Measurements from ENCODE around the gene ZBTB11. TPM values are rescaled to one million over a fixed set of nuclear protein-coding genes. Genes with fewer than 3 reads are reported as not detected.
"Not testable (repeated sequence)": the region's sequence is repeated elsewhere in the genome, so short reads cannot be mapped to it uniquely, and the experiment has no call there.

ZBTB11 gene
- total RNA-seq, 1 donor from 2014 or later, result 16.2 TPM

GRCh38 chr3:101643861-101644613 is 32.9 kb downstream of the ZBTB11 start:
- H3K9me3 ChIP-seq (ENCODE audit: control insufficient read depth in 3 of 3, low read length in 3 of 3), result no peaks in the 10 kb centered on the region
- no peak overlapping the region for H3K4me3 ChIP-seq (ENCODE audit: low read length in 3 of 3)
- no peak overlapping the region for H3K9ac ChIP-seq (ENCODE audit: low read depth in 1 of 3, low read length in 3 of 3)

DNA sequence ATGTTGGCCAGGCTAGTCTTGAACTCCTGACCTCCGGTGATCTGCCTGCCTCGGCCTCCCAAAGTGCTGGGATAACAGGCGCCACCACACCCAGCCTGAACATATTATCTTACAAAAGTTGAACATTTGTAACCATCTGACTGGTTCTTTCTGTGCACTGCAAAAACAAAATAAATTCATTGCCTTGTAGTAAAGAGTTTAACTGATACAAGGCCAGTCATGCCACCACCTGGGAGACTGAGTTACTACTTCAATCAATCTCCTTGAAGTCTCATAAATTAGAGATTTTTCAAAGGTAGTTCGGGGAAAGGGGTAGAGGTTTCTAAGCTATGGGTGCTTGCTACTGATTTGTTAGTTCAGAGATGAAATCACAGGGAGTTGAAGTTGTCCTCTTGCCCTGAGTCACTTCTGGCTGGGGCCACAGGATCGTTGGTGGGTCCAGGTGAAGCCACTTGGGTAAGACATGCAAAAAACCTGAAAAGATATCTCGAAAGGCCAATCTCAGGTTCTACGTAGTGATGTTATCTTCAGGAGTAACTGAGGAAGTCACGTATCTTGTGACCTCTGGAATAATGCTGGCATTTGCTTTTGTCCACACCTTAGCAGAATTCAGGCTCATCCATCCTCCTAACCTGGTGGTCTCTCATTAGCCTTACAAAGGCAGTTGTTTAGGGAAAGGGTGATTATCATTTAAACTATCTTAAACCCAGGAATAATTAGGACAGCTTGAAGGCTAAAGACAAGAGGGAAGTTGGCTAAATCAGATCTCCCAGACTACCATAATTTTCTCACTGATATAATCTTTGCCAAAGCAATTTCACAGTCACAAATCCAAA is 33.7 kb downstream of the ZBTB11 start:
- Histone ChIP-seq H3K36me3 (ENCODE audit: control insufficient read depth in 3 of 3, insufficient read depth in 3 of 3, low read length in 3 of 3) (peaks cover 0 to 8% (median 0%) of the 10 kb centered on the region in 3 donors), H3K4me3 (ENCODE audit: low read length in 3 of 3) (no peak overlapping the region), H3K4me1 (ENCODE audit: control insufficient read depth in 3 of 3, insufficient read depth in 3 of 3, low read length in 3 of 3) (no peaks in the 10 kb centered on the region), H3K9me3 (ENCODE audit: control insufficient read depth in 3 of 3, low read length in 3 of 3) (no peaks in the 10 kb centered on the region), H3K9ac (ENCODE audit: low read depth in 1 of 3, low read length in 3 of 3) (no peak overlapping the region), H3K27ac (ENCODE audit: low read depth, low read length) (no peak overlapping the region), H3K27me3 (ENCODE audit: control insufficient read depth in 3 of 3, insufficient read depth in 3 of 3, low read length in 3 of 3) (no peaks in the 10 kb centered on the region)

More at GRCh38 chr3:101643861-101644613, 32.9 kb downstream of the ZBTB11 start:
- H3K4me1 ChIP-seq (ENCODE audit: control insufficient read depth in 3 of 3, insufficient read depth in 3 of 3, low read length in 3 of 3), result no peaks in the 10 kb centered on the region
- no peaks in the 10 kb centered on the region for H3K27me3 ChIP-seq (ENCODE audit: control insufficient read depth in 3 of 3, insufficient read depth in 3 of 3, low read length in 3 of 3)
- H3K27ac ChIP-seq (ENCODE audit: low read depth, low read length), result no peak overlapping the region
- peaks cover 3 to 15% (median 6%) of the 10 kb centered on the region in 3 donors for H3K36me3 ChIP-seq (ENCODE audit: control insufficient read depth in 3 of 3, insufficient read depth in 3 of 3, low read length in 3 of 3)

DNA sequence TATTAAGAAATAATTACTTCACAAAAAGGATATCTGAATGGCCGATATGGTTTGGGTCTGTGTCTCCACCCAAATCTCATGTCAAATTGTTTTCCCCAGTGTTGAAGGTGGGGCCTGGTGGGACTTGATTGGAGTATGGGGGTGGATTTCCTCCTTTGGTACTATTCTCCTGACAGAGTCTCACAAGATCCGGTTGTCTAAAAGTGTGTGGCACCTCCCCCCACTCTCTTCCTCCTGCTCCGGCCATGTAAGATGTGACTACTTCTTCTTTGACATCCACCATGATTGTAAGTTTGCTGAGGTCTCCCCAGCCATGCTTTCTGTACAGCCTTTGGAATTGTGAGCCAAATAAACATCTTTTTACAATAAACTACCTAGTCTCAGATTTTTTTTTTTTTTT is 34.5 kb downstream of the ZBTB11 start:
- Histone ChIP-seq H3K4me1 (ENCODE audit: control insufficient read depth in 3 of 3, insufficient read depth in 3 of 3, low read length in 3 of 3) (no peaks in the 10 kb centered on the region), H3K27me3 (ENCODE audit: control insufficient read depth in 3 of 3, insufficient read depth in 3 of 3, low read length in 3 of 3) (no peaks in the 10 kb centered on the region), H3K9ac (ENCODE audit: low read depth in 1 of 3, low read length in 3 of 3) (no peak overlapping the region), H3K36me3 (ENCODE audit: control insufficient read depth in 3 of 3, insufficient read depth in 3 of 3, low read length in 3 of 3) (peaks cover 0 to 3% (median 0%) of the 10 kb centered on the region in 3 donors), H3K4me3 (ENCODE audit: low read length in 3 of 3) (no peak overlapping the region), H3K9me3 (ENCODE audit: control insufficient read depth in 3 of 3, low read length in 3 of 3) (no peaks in the 10 kb centered on the region), H3K27ac (ENCODE audit: low read depth, low read length) (no peak overlapping the region)

GRCh38 chr3:101641397-101642115 is 35.4 kb downstream of the ZBTB11 start:
- not testable (repeated sequence) for H3K4me1 ChIP-seq (ENCODE audit: control insufficient read depth in 3 of 3, insufficient read depth in 3 of 3, low read length in 3 of 3); H3K4me3 ChIP-seq (ENCODE audit: low read length in 3 of 3); H3K9ac ChIP-seq (ENCODE audit: low read depth in 1 of 3, low read length in 3 of 3)

GRCh38 chr3:101640256-101640655 is 36.7 kb downstream of the ZBTB11 start:
- Histone ChIP-seq H3K27ac (ENCODE audit: low read depth, low read length) (no peak overlapping the region), H3K4me1 (ENCODE audit: control insufficient read depth in 3 of 3, insufficient read depth in 3 of 3, low read length in 3 of 3) (no peaks in the 10 kb centered on the region)

More at GRCh38 chr3:101641397-101642115, 35.4 kb downstream of the ZBTB11 start:
- H3K27ac ChIP-seq (ENCODE audit: low read depth, low read length); H3K27me3 ChIP-seq (ENCODE audit: control insufficient read depth in 3 of 3, insufficient read depth in 3 of 3, low read length in 3 of 3); H3K9me3 ChIP-seq (ENCODE audit: control insufficient read depth in 3 of 3, low read length in 3 of 3); H3K36me3 ChIP-seq (ENCODE audit: control insufficient read depth in 3 of 3, insufficient read depth in 3 of 3, low read length in 3 of 3): not testable (repeated sequence)

DNA sequence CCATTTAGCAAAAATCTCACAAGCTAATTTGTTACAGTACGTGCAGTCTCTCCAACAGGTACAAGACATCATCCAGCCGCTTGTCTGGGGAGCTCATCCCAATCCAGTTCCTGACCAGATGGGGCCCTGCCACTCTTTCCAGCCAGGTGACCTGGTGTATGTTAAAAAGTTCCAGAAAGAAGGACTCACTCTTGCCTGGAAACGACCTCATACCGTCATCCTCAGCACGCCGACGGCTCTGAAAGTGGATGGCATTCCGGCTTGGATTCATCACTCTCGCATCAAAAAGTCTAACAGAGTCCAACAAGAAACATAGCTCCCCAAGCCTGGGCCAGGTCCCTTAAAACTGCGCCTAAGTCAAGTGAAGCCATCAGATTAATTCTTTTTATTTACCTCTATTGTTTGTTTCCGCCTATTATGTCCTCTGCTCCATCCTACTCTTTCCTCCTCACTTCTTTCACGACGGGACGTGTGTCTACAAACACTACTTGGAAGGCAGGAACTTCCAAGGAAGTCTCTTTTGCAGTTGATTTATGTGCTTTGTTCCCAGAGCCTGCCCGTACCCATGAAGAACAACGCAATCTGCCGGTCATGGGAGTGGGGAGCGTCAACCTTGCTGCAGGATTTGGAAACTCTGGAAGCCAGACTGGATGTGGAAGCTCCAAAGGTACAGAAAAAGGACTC is 37.5 kb downstream of the ZBTB11 start:
- H3K9me3 ChIP-seq (ENCODE audit: control insufficient read depth in 3 of 3, low read length in 3 of 3), result no peaks in the 10 kb centered on the region
- no peak overlapping the region for H3K9ac ChIP-seq (ENCODE audit: low read depth in 1 of 3, low read length in 3 of 3)
- no peak overlapping the region for H3K27ac ChIP-seq (ENCODE audit: low read depth, low read length)
- H3K27me3 ChIP-seq (ENCODE audit: control insufficient read depth in 3 of 3, insufficient read depth in 3 of 3, low read length in 3 of 3), result no peaks in the 10 kb centered on the region
- no peak overlapping the region for H3K4me3 ChIP-seq (ENCODE audit: low read length in 3 of 3)
- H3K36me3 ChIP-seq (ENCODE audit: control insufficient read depth in 3 of 3, insufficient read depth in 3 of 3, low read length in 3 of 3), result no peaks in the 10 kb centered on the region
- H3K4me1 ChIP-seq (ENCODE audit: control insufficient read depth in 3 of 3, insufficient read depth in 3 of 3, low read length in 3 of 3), result no peaks in the 10 kb centered on the region

More at GRCh38 chr3:101640256-101640655, 36.7 kb downstream of the ZBTB11 start:
- Histone ChIP-seq H3K9me3 (ENCODE audit: control insufficient read depth in 3 of 3, low read length in 3 of 3) (no peaks in the 10 kb centered on the region), H3K9ac (ENCODE audit: low read depth in 1 of 3, low read length in 3 of 3) (no peak overlapping the region), H3K27me3 (ENCODE audit: control insufficient read depth in 3 of 3, insufficient read depth in 3 of 3, low read length in 3 of 3) (no peaks in the 10 kb centered on the region), H3K4me3 (ENCODE audit: low read length in 3 of 3) (no peak overlapping the region), H3K36me3 (ENCODE audit: control insufficient read depth in 3 of 3, insufficient read depth in 3 of 3, low read length in 3 of 3) (no peaks in the 10 kb centered on the region)

GRCh38 chr3:101638261-101638745 is 38.6 kb downstream of the ZBTB11 start:
- H3K36me3 ChIP-seq (ENCODE audit: control insufficient read depth in 3 of 3, insufficient read depth in 3 of 3, low read length in 3 of 3), result no peaks in the 10 kb centered on the region
- H3K4me3 ChIP-seq (ENCODE audit: low read length in 3 of 3), result no peak overlapping the region
- no peak overlapping the region for H3K27ac ChIP-seq (ENCODE audit: low read depth, low read length)
- no peaks in the 10 kb centered on the region for H3K9me3 ChIP-seq (ENCODE audit: control insufficient read depth in 3 of 3, low read length in 3 of 3)
- H3K9ac ChIP-seq (ENCODE audit: low read depth in 1 of 3, low read length in 3 of 3), result no peak overlapping the region
- H3K4me1 ChIP-seq (ENCODE audit: control insufficient read depth in 3 of 3, insufficient read depth in 3 of 3, low read length in 3 of 3), result no peaks in the 10 kb centered on the region
- no peaks in the 10 kb centered on the region for H3K27me3 ChIP-seq (ENCODE audit: control insufficient read depth in 3 of 3, insufficient read depth in 3 of 3, low read length in 3 of 3)

DNA sequence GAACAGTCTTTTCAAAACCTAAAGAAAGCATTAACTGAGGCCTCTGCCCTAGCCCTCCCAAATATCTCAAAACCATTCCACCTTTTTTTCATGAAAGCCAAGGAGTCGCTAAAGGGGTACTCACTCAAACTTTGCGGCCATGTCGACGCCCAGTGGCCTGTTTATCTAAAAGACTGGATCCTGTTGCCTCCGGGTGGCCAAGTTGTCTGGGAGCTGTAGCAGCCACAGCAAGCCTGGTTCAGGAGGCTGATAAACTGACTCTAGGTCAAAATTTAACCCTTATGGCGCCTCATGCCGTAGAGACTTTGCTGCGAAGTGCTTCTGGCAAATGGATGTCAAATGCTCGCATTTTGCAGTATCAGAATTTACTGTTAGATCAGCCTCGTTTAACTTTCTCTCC is 39.5 kb downstream of the ZBTB11 start:
- H3K4me3 ChIP-seq (ENCODE audit: low read length in 3 of 3), result no peak overlapping the region
- H3K27ac ChIP-seq (ENCODE audit: low read depth, low read length), result no peak overlapping the region
- H3K4me1 ChIP-seq (ENCODE audit: control insufficient read depth in 3 of 3, insufficient read depth in 3 of 3, low read length in 3 of 3), result no peaks in the 10 kb centered on the region
- no peaks in the 10 kb centered on the region for H3K9me3 ChIP-seq (ENCODE audit: control insufficient read depth in 3 of 3, low read length in 3 of 3)
- no peaks in the 10 kb centered on the region for H3K27me3 ChIP-seq (ENCODE audit: control insufficient read depth in 3 of 3, insufficient read depth in 3 of 3, low read length in 3 of 3)
- no peak overlapping the region for H3K9ac ChIP-seq (ENCODE audit: low read depth in 1 of 3, low read length in 3 of 3)
- no peaks in the 10 kb centered on the region for H3K36me3 ChIP-seq (ENCODE audit: control insufficient read depth in 3 of 3, insufficient read depth in 3 of 3, low read length in 3 of 3)

- no peak overlapping the region for H3K4me3 ChIP-seq (ENCODE audit: low read length in 3 of 3)
- H3K36me3 ChIP-seq (ENCODE audit: control insufficient read depth in 3 of 3, insufficient read depth in 3 of 3, low read length in 3 of 3), result no peaks in the 10 kb centered on the region
- H3K27ac ChIP-seq (ENCODE audit: low read depth, low read length), result no peak overlapping the region
- H3K9me3 ChIP-seq (ENCODE audit: control insufficient read depth in 3 of 3, low read length in 3 of 3), result no peaks in the 10 kb centered on the region
- H3K27me3 ChIP-seq (ENCODE audit: control insufficient read depth in 3 of 3, insufficient read depth in 3 of 3, low read length in 3 of 3), result no peaks in the 10 kb centered on the region
- H3K4me1 ChIP-seq (ENCODE audit: control insufficient read depth in 3 of 3, insufficient read depth in 3 of 3, low read length in 3 of 3), result no peaks in the 10 kb centered on the region
- no peak overlapping the region for H3K9ac ChIP-seq (ENCODE audit: low read depth in 1 of 3, low read length in 3 of 3)
Observed at GRCh38 chr3:101635954-101636798, 40.8 kb downstream of the ZBTB11 start.
